Measurements from ENCODE around the gene BOD1.

The BOD1 gene

GRCh38 chr5:173616577-173617118 is at the start of gene BOD1:
Gene BOD1, minus strand, starts transcription at chr5:173616650. Its CDS starts 214 bp downstream, at chr5:173616436.
- DNase-seq: peak; percentile 96

GRCh38 chr5:173665326-173665725 is 48.9 kb upstream of the BOD1 start:
- no peak for DNase-seq

- no peak for DNase-seq
These were observed 47.7 kb upstream of the BOD1 start for GRCh38 chr5:173664154-173664526.

GRCh38 chr5:173663352-173664153 is 47.1 kb upstream of the BOD1 start:
- no peak for DNase-seq

GRCh38 chr5:173662581-173663351 is 46.3 kb upstream of the BOD1 start:
- DNase-seq: no peak

- DNase-seq: no peak
These were observed 44.2 kb upstream of the BOD1 start for GRCh38 chr5:173660481-173661280.

GRCh38 chr5:173659423-173659822 is 43.0 kb upstream of the BOD1 start:
- no peak for DNase-seq

- no peak for DNase-seq
These were observed 41.4 kb upstream of the BOD1 start for GRCh38 chr5:173657741-173658356.

GRCh38 chr5:173655196-173655797 is 38.8 kb upstream of the BOD1 start:
- no peak for DNase-seq

- no peak for DNase-seq
These were observed 37.5 kb upstream of the BOD1 start for GRCh38 chr5:173653822-173654523.

GRCh38 chr5:173648308-173648866 is 31.9 kb upstream of the BOD1 start:
- DNase-seq: no peak

GRCh38 chr5:173646692-173647091 is 30.2 kb upstream of the BOD1 start:
- DNase-seq: no peak

- DNase-seq: no peak
These were observed 29.6 kb upstream of the BOD1 start for GRCh38 chr5:173645890-173646574.

- no peak for DNase-seq
These were observed 29.0 kb upstream of the BOD1 start for GRCh38 chr5:173645437-173645807.

- DNase-seq: no peak
These were observed 28.4 kb upstream of the BOD1 start for GRCh38 chr5:173644673-173645436.

GRCh38 chr5:173643964-173644363 is 27.5 kb upstream of the BOD1 start:
- DNase-seq: no peak

- DNase-seq: no peak
These were observed 26.5 kb upstream of the BOD1 start for GRCh38 chr5:173642895-173643481.

GRCh38 chr5:173642191-173642816 is 25.9 kb upstream of the BOD1 start:
- DNase-seq: no peak

All from stimulated activated naive CD4-positive, alpha-beta T cell treated with Interleukin-2 at 50 U/mL for 16 hours (primary cell).